Measurements from ENCODE around the gene OSBPL3.

GRCh38 chr7:24828891-24829661, 150.9 kb downstream of the OSBPL3 start:
- TF ChIP-seq POLR2A (IDR thresholded peaks at IDR 0.05): no peak
- TF ChIP-seq CTCF (IDR thresholded peaks at IDR 0.05): no peak

Data from uterus (tissue), 2 donors.